GM04504 (cell line): ENCODE results near the gene ZC3H12C.
A peak's percentile ranks its signal among the peaks of the same experiment; 100 is the strongest.

Source experiments
- DNase-seq: peaks from one replicate; pipeline ENCODE4 v3.0.0-alpha.2; 2012; ENCODE audit warnings: low read depth

Gene ZC3H12C

GRCh38 chr11:110098645-110099044 is 5.5 kb downstream of the ZC3H12C start:
- DNase-seq = no peak

- no peak for DNase-seq
Measured at GRCh38 chr11:110100476-110101240, 7.5 kb downstream of the ZC3H12C start.

GRCh38 chr11:110106713-110107274 is 13.6 kb downstream of the ZC3H12C start:
- DNase-seq = no peak

GRCh38 chr11:110110854-110111253 is 17.7 kb downstream of the ZC3H12C start:
- no peak for DNase-seq

GRCh38 chr11:110112457-110112856 is 19.3 kb downstream of the ZC3H12C start:
- no peak for DNase-seq

GRCh38 chr11:110113505-110113904 is 20.3 kb downstream of the ZC3H12C start:
- DNase-seq = no peak

- no peak for DNase-seq
Measured at GRCh38 chr11:110113973-110114372, 20.8 kb downstream of the ZC3H12C start.

- no peak for DNase-seq
Measured at GRCh38 chr11:110119317-110119716, 26.1 kb downstream of the ZC3H12C start.

GRCh38 chr11:110121204-110121603 is 28.0 kb downstream of the ZC3H12C start:
- DNase-seq = peak; percentile 39

- peak; percentile 9 for DNase-seq
Measured at GRCh38 chr11:110123003-110123402, 29.8 kb downstream of the ZC3H12C start.

GRCh38 chr11:110124605-110125004 is 31.4 kb downstream of the ZC3H12C start:
- DNase-seq = no peak

- no peak for DNase-seq
Measured at GRCh38 chr11:110125632-110126031, 32.4 kb downstream of the ZC3H12C start.

- DNase-seq = no peak
Measured at GRCh38 chr11:110126936-110127335, 33.7 kb downstream of the ZC3H12C start.

GRCh38 chr11:110128161-110128560 is 35.0 kb downstream of the ZC3H12C start:
- DNase-seq = peak; percentile 27

- no peak for DNase-seq
Measured at GRCh38 chr11:110130642-110131238, 37.5 kb downstream of the ZC3H12C start.

- DNase-seq = no peak
Measured at GRCh38 chr11:110131386-110132123, 38.4 kb downstream of the ZC3H12C start.

GRCh38 chr11:110133160-110133559 is 40.0 kb downstream of the ZC3H12C start:
- DNase-seq = no peak

GRCh38 chr11:110134110-110134509 is 40.9 kb downstream of the ZC3H12C start:
- DNase-seq = no peak

GRCh38 chr11:110141812-110142211 is 48.6 kb downstream of the ZC3H12C start:
- no peak for DNase-seq

- peak; percentile 35 for DNase-seq
Measured at GRCh38 chr11:110147962-110148709, 54.9 kb downstream of the ZC3H12C start.

GRCh38 chr11:110148775-110149744 is 55.9 kb downstream of the ZC3H12C start:
- DNase-seq = peak; percentile 16
